Subcutaneous abdominal adipose tissue (tissue), 5 donors: Measurements from ENCODE around the gene POLA1.

Experiments
- H3K27ac ChIP-seq: one replicate; pipeline ENCODE4 v1.7.0; 2013; ENCODE audit warnings: low read depth, mild to moderate bottlenecking, inconsistent platforms, low read length, moderate library complexity
- H3K27me3 ChIP-seq, 5 donors: one replicate each; pipeline ENCODE4 v1.7.0; 2013; ENCODE audit warnings: low read length in 5 of 5, inconsistent platforms in 1 of 5; ENCODE audit not compliant: control insufficient read depth in 5 of 5, insufficient read depth in 4 of 5
- H3K36me3 ChIP-seq, 5 donors: one replicate each; pipeline ENCODE4 v1.7.0; 2013; ENCODE audit warnings: low read length in 5 of 5; ENCODE audit not compliant: control insufficient read depth in 5 of 5, insufficient read depth in 5 of 5
- H3K4me1 ChIP-seq, 5 donors: one replicate each; pipeline ENCODE4 v1.7.0; 2013; ENCODE audit warnings: low read length in 5 of 5, mild to moderate bottlenecking in 3 of 5, moderate library complexity in 1 of 5; ENCODE audit not compliant: control insufficient read depth in 5 of 5, insufficient read depth in 5 of 5
- H3K4me3 ChIP-seq, 5 donors: one replicate each; pipeline ENCODE4 v1.7.0; 2013; ENCODE audit warnings: low read length in 5 of 5, low read depth in 1 of 5
- H3K9ac ChIP-seq, 5 donors: one replicate each; pipeline ENCODE4 v1.7.0; 2013; ENCODE audit warnings: low read length in 5 of 5, mild to moderate bottlenecking in 4 of 5, moderate library complexity in 3 of 5
- H3K9me3 ChIP-seq, 5 donors: one replicate each; pipeline ENCODE4 v1.7.0; 2013; ENCODE audit warnings: low read length in 5 of 5; ENCODE audit not compliant: control insufficient read depth in 5 of 5
- donor health status: healthy.
- donor health status: healthy.
- donor health status: healthy.
- donor health status: healthy.
- donor health status: healthy.

The POLA1 gene

DNA sequence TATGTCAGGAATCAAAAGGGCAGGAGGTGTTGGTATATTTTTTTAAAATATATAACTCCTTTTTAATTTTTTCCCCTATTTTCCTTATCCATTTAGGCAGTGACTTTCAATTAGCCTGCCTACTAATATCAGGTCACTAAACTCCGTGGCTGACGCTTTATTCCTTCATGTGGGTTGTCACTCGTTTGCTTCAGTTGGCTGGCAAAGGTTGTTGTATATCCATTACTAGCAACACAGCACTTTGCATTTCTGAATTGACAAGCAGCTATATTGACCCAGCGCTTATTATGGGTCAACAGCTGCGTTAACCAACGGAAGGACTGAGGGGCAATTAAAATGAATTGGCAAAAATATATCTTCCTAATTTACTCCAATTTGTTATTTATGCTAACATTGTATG, 234.4 kb downstream of the POLA1 start:
- no peak overlapping the region for H3K4me3 ChIP-seq
- H3K9ac ChIP-seq: no peak overlapping the region

GRCh38 chrX:24934279-24934678, 240.6 kb downstream of the POLA1 start:
- H3K4me3 ChIP-seq: no peak overlapping the region
- no peaks in the 10 kb centered on the region for H3K4me1 ChIP-seq
- H3K9ac ChIP-seq: no peak overlapping the region
- peaks cover 0 to 2% (median 0%) of the 10 kb centered on the region in 5 donors for H3K36me3 ChIP-seq
- no peak overlapping the region for H3K27ac ChIP-seq
- no peaks in the 10 kb centered on the region for H3K9me3 ChIP-seq
- H3K27me3 ChIP-seq: no peaks in the 10 kb centered on the region

More for the DNA sequence above, 234.4 kb downstream of the POLA1 start:
- H3K36me3 ChIP-seq: no peaks in the 10 kb centered on the region
- no peaks in the 10 kb centered on the region for H3K4me1 ChIP-seq
- peaks cover 0 to 3% (median 0%) of the 10 kb centered on the region in 5 donors for H3K27me3 ChIP-seq
- H3K9me3 ChIP-seq: no peaks in the 10 kb centered on the region
- no peak overlapping the region for H3K27ac ChIP-seq

DNA sequence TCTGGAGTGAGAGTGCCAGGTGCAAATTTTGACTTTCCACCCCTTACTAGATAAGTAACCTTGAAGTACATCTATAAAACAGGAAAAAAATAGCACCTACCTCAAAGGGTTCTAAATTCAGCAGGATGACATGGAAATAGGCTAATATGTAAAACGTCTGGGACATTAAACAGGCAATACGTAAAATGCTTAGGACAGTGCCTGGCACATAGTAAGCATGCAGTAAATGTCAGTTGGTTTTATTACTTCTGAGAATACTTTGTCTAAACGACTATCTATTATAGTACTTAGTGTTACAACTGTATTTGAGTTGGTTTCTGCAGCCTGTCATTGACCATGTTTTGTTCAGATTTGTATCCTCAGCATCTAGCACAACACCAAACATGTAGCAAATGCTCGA, 251.3 kb downstream of the POLA1 start:
- Histone ChIP-seq H3K36me3 (no peaks in the 10 kb centered on the region), H3K9ac (no peak overlapping the region), H3K4me1 (no peaks in the 10 kb centered on the region), H3K4me3 (no peak overlapping the region), H3K27ac (no peak overlapping the region), H3K9me3 (no peaks in the 10 kb centered on the region), H3K27me3 (no peaks in the 10 kb centered on the region)

GRCh38 chrX:24946369-24946768, 252.7 kb downstream of the POLA1 start:
- Histone ChIP-seq H3K27me3 (no peaks in the 10 kb centered on the region), H3K9me3 (no peaks in the 10 kb centered on the region), H3K36me3 (no peaks in the 10 kb centered on the region), H3K27ac (no peak overlapping the region), H3K4me3 (no peak overlapping the region), H3K9ac (no peak overlapping the region), H3K4me1 (no peaks in the 10 kb centered on the region)

GRCh38 chrX:24954732-24955131, 261.0 kb downstream of the POLA1 start:
- H3K27me3 ChIP-seq: peaks cover 0 to 2% (median 0%) of the 10 kb centered on the region in 5 donors
- no peak overlapping the region for H3K4me3 ChIP-seq
- H3K9ac ChIP-seq: no peak overlapping the region
- no peaks in the 10 kb centered on the region for H3K36me3 ChIP-seq
- H3K4me1 ChIP-seq: no peaks in the 10 kb centered on the region
- H3K9me3 ChIP-seq: no peaks in the 10 kb centered on the region
- H3K27ac ChIP-seq: no peak overlapping the region

DNA sequence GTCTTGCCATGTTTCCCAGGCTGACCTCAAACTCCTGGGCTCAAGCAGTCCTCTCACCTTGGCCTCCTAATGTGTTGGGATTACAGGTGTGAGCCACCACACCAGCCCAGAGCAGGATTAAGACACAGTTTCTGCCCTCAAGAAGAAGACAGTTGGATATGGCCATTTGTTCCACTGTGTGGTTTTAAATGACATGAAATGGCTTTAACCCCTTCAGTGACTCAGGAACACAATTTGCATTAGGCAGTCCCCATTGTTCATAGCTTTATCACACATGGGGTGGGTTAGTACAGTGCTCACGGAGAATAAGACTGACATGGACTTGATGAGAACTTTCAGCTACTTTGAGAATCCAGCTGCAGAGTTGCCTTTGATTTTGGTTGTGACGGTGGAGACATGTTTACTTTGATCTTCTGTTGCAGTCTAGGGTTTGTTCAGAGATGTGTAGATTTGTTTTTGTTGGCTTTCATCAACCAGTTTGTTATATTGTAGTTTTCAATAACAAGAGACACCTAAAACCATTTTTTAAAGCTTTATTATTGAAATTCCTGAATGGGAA, 261.7 kb downstream of the POLA1 start:
- peaks cover 0 to 2% (median 0%) of the 10 kb centered on the region in 5 donors for H3K27me3 ChIP-seq
- no peak overlapping the region for H3K9ac ChIP-seq
- no peaks in the 10 kb centered on the region for H3K9me3 ChIP-seq
- H3K4me3 ChIP-seq: no peak overlapping the region
- H3K4me1 ChIP-seq: no peaks in the 10 kb centered on the region
- H3K27ac ChIP-seq: no peak overlapping the region
- no peaks in the 10 kb centered on the region for H3K36me3 ChIP-seq

DNA sequence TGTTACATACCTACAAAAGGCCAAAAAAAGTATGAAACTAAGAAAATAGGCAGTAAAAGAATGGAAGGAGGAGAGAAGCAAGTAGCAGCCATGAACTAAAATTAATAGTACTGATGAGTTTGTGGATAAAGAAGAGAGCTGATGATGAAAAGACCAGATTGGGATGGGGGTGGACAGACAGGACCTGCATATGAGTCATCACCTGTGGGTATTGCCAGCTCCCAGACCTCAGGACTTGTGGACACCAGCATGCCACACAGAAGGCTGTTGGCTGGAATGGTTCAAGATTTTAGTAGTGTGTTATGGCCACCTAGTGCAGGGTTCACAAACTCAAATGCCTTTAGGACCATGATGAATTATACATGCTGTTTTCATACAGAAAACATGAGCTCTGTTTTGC, 263.1 kb downstream of the POLA1 start:
- Histone ChIP-seq H3K4me1 (no peaks in the 10 kb centered on the region), H3K9me3 (no peaks in the 10 kb centered on the region), H3K9ac (no peak overlapping the region), H3K4me3 (no peak overlapping the region), H3K27me3 (peaks cover 0 to 2% (median 0%) of the 10 kb centered on the region in 5 donors), H3K36me3 (no peaks in the 10 kb centered on the region), H3K27ac (no peak overlapping the region)

DNA sequence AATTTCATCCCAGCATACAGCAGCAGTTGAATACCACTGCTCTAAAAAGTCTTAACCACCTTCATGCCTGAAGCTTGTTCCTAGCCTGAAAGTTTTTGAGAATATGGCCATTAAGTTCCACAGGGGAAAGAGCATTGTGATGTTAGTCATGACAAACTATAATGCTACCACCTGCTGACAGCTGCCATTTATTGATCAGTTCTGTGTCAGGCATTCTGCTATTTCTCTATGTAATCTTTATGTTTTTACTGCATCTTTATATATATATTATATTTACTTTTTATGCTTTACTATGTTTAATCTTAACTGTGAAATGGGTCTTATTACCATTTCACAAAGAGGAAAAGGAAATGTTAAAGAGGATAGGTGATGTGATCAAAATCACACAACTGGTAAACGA, 268.1 kb downstream of the POLA1 start:
- H3K9ac ChIP-seq: no peak overlapping the region
- no peak overlapping the region for H3K27ac ChIP-seq
- no peaks in the 10 kb centered on the region for H3K27me3 ChIP-seq
- no peaks in the 10 kb centered on the region for H3K36me3 ChIP-seq
- no peak overlapping the region for H3K4me3 ChIP-seq
- H3K9me3 ChIP-seq: no peaks in the 10 kb centered on the region
- no peaks in the 10 kb centered on the region for H3K4me1 ChIP-seq

DNA sequence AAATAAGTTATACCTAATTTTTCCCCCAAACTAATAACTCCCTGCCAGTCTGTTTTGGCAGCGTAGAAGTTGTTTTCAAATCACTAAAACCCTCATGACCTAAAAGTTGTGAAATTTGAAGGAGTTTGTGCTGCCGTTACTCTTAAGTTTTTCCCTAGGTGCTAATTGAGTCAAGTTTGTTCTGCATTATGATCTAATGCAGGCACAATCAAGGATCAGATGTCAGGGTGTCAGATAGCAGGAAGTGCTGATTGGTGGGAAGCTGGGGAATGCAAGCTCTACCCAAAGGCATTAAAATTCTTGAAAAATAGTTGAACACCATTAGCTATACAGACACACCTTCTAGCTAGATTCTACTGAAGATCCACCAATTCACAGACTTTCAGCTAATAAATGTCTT, 270.1 kb downstream of the POLA1 start:
- Histone ChIP-seq H3K27me3 (no peaks in the 10 kb centered on the region), H3K9me3 (no peaks in the 10 kb centered on the region), H3K4me1 (no peaks in the 10 kb centered on the region), H3K4me3 (no peak overlapping the region), H3K9ac (no peak overlapping the region), H3K27ac (no peak overlapping the region), H3K36me3 (no peaks in the 10 kb centered on the region)

DNA sequence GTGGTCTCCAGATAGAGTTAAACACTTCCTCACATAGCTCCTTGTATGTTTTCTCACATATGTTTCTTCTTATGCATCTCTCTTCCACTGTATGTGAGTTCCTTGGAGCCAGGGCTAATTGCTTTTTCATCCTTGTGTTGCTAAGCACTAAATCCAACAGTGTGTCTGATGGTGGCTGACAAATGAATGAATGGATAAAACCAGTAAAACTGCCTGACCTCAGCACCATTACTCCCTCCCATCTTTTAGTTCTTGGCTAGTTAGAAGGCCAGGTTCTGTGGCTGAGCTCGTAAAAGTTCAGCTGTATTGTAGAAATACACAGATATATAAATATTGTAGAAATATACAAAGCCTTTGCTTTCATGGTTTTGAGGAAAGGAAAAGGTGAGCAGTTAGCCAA, 271.7 kb downstream of the POLA1 start:
- no peak overlapping the region for H3K27ac ChIP-seq
- no peak overlapping the region for H3K4me3 ChIP-seq
- H3K9ac ChIP-seq: no peak overlapping the region
- H3K27me3 ChIP-seq: no peaks in the 10 kb centered on the region
- H3K4me1 ChIP-seq: no peaks in the 10 kb centered on the region
- H3K36me3 ChIP-seq: no peaks in the 10 kb centered on the region
- H3K9me3 ChIP-seq: peaks cover 0 to 4% (median 0%) of the 10 kb centered on the region in 5 donors

DNA sequence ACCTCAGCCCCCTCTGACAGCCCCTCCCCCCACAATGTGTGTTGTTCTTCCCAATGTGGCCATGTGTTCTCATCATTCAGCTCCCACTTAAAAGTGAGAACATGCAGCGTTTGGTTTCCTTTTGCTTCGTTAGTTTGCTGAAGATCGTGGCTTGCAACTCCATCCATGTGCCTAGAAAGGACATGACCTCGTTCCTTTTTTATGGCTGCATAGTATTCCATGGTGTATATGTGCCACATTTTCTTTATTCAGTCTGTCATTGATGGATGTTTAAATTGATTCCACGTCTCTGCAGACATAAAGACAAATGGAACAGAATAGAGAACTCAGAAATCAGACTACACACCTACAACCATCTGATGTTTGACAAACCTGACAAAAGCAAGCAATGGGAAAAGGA, 276.1 kb downstream of the POLA1 start:
- Histone ChIP-seq H3K4me3 (no peak overlapping the region), H3K9me3 (peaks cover 0 to 4% (median 0%) of the 10 kb centered on the region in 5 donors), H3K27ac (no peak overlapping the region), H3K4me1 (no peaks in the 10 kb centered on the region), H3K27me3 (no peaks in the 10 kb centered on the region), H3K36me3 (no peaks in the 10 kb centered on the region), H3K9ac (no peak overlapping the region)
